HG03108 (cell line): ENCODE data around the gene PDZK1.
"Not testable (repeated sequence)": the region's sequence is repeated elsewhere in the genome, so short reads cannot be mapped to it uniquely, and the experiment has no call there.

ENCODE experiments used
- ATAC-seq: cut with Tn5 transposase; IDR thresholded peaks from one replicate; pipeline ENCODE4 v1.9.1; 2021; ENCODE audit warnings: moderate library complexity; ENCODE audit not compliant: unreplicated experiment

The PDZK1 gene

GRCh38 chr1:145707183-145707867, at the start of gene PDZK1:
Gene PDZK1, minus strand, starts transcription at chr1:145707368. Its CDS starts 19,347 bp downstream, at chr1:145688021.
- no peak for ATAC-seq

DNA sequence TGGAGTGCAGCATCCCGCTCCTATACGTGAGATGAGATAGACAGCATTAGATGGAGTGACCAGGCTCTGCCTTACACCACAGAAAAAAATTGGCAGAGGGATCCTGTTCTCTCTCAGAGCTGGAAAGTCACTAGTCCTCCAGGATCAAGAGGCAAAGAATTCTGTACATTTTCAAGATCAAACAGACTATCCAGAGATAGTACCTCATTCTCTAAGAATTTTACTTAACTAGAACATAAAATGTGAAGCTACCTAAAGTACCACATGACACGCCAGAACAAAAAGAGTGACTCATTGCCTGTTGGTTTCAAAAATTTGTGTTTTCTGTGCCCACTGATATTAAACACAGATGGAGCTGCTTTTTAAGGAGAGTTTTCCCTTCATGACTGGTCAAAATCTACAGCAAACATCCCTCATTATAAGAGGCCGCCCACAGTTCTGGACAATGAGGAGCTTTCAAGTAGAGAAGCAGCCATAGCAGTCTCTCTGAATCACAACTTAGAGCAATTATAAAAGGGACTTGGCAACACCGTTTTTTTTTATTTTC, 44.4 kb upstream of the PDZK1 start:
- no peak for ATAC-seq

DNA sequence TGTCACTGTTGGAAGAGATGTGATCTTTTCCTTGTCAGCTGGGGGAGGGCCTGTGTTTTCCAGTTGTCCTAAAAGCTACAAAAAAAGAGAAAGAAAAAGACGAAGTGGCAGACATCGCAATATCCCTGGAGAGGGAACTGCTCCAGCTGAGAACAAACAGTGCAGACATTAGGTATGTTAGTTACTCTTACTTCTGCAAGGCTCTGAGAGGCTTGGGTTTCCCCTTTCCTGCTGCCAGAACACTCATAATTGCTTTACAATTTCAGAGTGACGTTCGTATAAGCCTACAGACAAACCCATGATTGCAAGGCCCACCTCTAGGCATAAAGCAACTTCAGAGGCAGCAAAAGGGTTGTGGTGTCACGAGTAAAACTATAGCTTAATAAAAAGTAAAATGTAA, 43.3 kb upstream of the PDZK1 start:
- ATAC-seq: no peak

- ATAC-seq: no peak
These were observed 40.5 kb upstream of the PDZK1 start for GRCh38 chr1:145747398-145748247.

DNA sequence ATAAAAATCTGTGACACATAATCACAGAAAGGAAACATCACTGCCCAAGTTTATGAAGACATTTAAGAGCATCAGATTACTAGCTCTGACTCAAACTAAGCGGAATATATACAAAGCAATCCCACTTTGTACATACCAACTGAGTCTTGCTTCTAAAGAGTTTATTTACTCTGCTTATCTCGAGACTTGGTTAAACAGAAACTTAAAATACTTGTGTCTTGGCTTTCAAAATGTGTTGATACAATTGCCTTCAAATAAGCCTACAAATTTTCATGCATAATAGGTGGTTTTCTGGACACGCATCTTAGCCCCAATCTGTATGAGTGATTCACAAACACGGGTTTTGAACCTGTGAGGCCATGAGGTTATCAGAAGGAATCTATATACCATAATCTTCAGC, 33.1 kb upstream of the PDZK1 start:
- ATAC-seq: no peak

GRCh38 chr1:145736191-145736590, 29.0 kb upstream of the PDZK1 start:
- no peak for ATAC-seq

DNA sequence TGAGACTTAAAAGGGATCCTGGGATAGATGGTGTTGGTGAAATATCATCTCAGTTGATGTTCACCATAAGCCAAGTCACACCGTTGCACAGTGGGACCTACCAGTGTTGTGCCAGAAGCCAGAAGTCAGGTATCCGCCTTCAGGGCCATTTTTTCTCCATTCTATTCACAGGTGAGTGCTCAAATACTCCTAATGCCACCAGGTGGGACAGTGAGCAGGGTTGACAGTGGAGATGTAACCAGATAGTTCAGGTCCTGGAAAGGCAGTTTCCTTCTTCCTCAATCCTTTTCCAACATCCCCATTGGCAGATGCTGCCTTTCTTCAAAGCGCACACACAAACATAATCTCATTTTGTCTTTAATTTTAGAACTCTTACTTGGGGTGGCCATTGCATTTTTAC, 23.7 kb upstream of the PDZK1 start:
- ATAC-seq: no peak

GRCh38 chr1:145730467-145730866, 23.3 kb upstream of the PDZK1 start:
- ATAC-seq: no peak

DNA sequence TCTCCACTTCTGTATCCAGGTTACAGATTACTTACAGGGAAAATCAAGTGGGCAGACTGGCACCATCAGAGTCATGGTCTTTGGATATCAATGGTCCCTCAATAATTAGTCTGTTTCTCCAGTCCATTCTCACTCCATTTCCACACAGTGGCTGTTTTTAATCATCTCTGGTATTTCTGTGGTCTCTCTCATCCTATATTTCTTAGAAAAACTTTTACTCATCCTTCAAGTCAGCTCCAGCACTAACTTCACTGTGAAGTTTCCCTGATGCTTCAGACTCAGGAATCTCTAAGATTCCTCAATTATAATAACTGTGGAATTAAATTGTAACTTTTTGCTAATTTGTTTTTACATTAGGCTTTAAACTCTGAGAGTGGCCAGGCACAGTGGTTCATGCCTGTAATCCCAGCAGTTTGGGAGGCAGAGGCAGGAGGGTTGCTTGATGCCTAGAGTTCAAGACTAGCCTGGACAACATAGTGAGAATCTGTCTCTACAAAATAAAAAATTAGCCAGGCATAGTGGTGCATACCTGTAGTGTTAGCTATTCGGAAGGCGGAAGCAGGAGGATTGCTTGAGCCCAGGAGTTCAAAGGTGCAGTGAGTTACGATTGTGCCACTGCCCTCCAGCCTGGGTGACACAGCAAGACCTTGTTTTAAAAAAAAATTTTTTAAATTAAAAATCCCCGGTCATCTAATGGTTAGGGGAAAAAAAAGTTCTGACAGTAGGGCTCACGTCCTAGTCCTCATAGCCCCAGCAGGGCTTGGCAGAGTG, 22.7 kb upstream of the PDZK1 start:
- no peak for ATAC-seq

DNA sequence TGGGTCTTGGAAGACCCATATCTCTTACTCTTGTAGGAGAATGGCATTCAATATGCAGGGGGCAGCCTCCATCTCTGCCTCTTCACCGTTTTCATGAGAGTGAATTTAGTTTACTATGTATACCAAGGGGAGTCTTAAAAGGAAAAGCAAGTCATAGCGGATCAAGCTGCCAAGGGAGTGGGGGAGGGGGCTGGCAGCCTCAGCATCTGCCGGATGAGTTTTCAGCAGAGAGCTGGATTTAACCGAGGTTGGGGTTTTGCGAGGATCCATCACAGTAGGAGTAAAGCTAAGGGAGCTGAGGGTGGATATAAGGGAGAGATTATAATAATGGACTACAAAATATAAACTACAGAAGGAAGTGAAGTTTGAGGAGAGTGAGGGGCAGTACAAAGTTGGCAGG, 22.0 kb upstream of the PDZK1 start:
- no peak for ATAC-seq

GRCh38 chr1:145726193-145726592, 19.0 kb upstream of the PDZK1 start:
- not testable (repeated sequence) for ATAC-seq

DNA sequence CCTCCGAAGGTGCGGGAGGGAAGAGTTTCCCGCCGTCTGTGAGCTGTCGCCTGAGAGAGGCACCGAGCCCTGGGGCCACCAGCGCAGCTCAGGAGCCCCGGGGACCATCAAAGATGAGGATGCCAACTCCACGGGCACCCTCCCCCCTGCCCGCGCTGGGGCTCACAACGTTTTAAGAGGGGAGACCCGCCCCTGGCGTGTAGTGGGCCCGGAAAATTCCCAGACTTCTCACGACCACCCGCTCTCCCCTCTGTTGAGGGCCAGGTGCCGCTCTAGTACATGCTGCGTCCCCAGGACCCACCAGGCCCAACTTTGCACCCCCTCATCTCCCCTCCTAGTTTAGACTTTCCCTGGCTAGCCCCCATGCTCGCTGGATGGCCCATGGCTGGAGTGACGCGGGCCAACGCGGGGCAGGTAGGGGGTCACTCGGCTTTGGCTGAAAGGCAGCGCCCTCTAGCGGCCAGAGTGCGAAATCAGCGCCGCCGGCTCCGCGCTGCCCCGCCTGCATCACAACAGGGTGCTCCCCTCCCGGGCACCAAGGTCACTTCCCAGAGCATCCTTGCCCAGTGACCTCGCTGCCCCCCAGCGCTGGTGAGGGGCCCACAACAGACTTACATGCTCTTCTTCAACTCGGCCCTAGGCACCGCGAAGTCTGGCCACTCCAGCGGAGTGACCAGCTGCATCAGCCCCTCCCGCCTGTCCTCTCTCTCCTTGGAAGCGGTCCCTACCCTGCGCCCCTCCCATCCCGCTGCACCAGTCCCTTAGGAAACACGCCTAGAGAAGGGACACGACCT, 13.9 kb upstream of the PDZK1 start:
- no peak for ATAC-seq

GRCh38 chr1:145720556-145720877, 13.3 kb upstream of the PDZK1 start:
- no peak for ATAC-seq

DNA sequence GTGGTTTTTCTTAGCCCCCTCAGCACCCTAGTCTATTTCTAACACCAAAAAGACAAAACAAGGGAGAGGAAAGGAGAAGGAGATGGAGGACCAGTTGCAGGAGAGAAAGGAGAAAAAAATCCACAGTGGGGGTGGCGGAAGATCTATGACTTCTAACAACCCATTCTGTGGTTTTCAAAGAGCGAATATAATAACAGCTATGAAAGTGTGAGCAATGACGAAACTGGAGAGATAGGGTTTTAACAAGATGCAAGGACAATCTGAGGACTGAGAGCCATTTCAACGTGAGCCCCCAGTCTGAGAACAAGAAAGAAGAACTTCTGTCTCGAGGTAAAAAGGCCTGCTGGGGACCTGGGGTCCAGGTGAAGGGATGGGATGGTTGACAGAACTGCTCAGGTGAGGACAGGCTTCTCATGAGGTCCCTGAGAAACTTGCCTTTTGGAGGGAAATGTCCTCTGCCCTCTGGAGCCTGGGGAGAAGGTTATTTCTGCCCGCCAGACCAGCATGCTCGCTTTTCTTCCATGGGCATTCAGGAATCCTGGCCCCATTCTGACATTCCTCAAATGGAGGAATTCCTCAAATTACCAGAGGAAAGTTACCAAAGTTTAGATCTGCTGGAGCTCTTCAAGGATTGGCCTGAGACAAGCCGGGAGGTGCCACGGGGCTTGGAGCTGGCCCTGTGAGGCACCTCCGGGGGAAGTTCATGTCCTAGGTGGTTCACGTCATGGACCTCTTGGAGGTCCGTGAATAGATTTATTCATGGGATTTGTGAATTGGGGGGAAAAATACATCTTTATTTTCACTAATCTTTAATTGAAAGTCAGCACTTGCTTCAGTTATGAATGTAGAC, 12.3 kb upstream of the PDZK1 start, which contains the start of gene CD160:
Gene CD160, plus strand, starts transcription at position 270 of the 850 bp plus-strand sequence. CDS start 8,829 bp downstream, outside the sequence.
- no peak for ATAC-seq

- not testable (repeated sequence) for ATAC-seq
These were observed 11.3 kb upstream of the PDZK1 start for GRCh38 chr1:145718465-145718864.

- ATAC-seq: no peak
These were observed 10.7 kb upstream of the PDZK1 start for GRCh38 chr1:145717833-145718232.

DNA sequence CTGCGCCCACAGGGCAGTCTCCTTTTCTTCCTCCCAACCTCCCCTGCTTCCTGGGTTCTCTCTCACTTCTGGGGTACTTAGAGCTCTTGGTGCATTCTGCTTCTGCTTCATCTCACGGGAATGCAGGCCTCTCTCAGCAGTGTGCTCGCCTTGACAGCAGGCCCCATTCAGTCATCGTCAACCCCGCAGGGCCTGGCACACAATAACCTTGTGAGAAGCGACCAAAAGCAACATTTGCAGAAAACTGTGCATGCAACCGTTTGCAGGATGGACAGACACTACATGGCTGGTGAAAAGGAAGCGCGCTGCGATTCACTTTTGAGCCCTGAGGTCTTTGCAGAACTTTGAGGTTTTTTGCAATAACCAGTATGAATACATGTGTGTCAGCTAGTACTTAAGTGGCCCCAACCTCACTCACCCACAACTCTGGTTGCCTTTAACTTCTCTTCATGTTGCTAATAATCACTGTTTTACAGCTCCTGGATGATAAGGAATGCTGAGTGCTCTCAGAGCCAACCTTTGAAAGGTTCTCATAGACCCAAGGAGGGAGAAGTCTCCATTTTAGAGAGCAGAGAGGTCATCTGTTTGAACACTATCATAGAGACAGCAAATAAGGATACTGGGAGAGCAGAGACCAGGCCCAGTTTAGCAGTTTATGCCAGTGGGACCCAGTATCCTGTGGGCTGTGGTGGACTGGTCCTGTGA, 9.6 kb upstream of the PDZK1 start:
- no peak for ATAC-seq

DNA sequence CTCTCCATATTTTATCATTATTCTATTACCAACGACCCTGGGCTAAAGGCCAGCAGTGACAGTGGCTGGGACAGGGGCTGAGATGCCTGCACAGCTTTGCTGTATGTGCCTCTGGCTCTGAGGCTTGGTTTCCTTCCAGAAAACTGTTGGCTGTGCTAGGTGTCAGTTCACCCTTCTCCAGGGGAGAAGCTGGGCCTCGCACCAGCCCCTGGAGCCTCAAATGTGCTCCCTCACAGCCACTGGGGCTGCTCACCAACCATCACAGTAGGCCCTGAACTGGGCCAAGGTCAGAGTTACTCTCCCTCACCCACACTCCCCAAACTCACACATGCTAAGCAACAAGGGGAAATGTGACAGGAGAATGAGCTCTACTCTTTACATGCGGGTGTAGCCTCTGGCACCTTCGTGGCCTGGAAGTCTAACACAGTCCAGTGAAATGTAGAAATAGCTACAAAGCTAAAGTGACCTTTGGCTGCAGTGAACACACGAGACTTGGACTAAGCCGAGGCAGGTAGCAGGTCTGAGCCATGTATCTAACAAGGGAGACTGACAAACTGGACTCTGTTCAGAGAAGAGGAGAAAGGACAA, 7.5 kb upstream of the PDZK1 start:
- ATAC-seq: no peak
